Measurements from ENCODE around the gene ASCL1.

DNA sequence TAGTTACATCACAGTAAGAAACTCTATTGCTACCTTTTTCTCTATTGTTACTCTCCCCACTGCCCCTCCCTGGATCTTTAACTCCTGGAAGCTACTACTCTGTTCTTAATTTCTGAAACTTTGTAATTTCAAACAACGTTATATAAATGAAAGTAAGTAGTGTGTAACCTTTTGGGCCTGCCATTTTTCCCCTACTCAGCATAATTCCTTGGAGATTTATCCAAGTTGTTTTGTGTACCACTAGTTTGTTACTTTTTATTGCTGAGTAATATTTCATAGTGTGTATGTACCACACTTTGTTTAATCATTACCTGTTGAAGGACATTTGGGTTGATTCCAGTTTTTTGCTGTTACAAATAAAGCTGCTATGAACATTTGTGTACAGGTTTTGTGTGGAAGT lies 37.9 kb downstream of the ASCL1 start:
- TF ChIP-seq CTCF (IDR thresholded peaks at IDR 0.05) = no peak
- no peak for TF ChIP-seq POLR2A (IDR thresholded peaks at IDR 0.05)

All from heart left ventricle (tissue), 13 donors.